ENCODE data around the gene ZC3H8.

ZC3H8 gene

GRCh38 chr2:112194482-112194881, 60.4 kb downstream of the ZC3H8 start:
- no peak for DNase-seq

GRCh38 chr2:112194028-112194427, 60.8 kb downstream of the ZC3H8 start:
- DNase-seq = no peak

- no peak for DNase-seq
Measured at GRCh38 chr2:112189001-112189556, 65.8 kb downstream of the ZC3H8 start.

GRCh38 chr2:112187805-112188596, 66.8 kb downstream of the ZC3H8 start:
- no peak for DNase-seq

- no peak for DNase-seq
Measured at GRCh38 chr2:112187046-112187715, 67.7 kb downstream of the ZC3H8 start.

GRCh38 chr2:112185131-112185530, 69.7 kb downstream of the ZC3H8 start:
- DNase-seq = no peak

GRCh38 chr2:112184121-112184520, 70.7 kb downstream of the ZC3H8 start:
- no peak for DNase-seq

- DNase-seq = no peak
Measured at GRCh38 chr2:112183327-112184025, 71.4 kb downstream of the ZC3H8 start.

- DNase-seq = no peak
Measured at GRCh38 chr2:112182581-112183034, 72.2 kb downstream of the ZC3H8 start.

- no peak for DNase-seq
Measured at GRCh38 chr2:112181571-112182290, 73.1 kb downstream of the ZC3H8 start.

GRCh38 chr2:112175958-112176573, 78.8 kb downstream of the ZC3H8 start:
- no peak for DNase-seq

- DNase-seq = no peak
Measured at GRCh38 chr2:112175333-112175732, 79.5 kb downstream of the ZC3H8 start.

GRCh38 chr2:112174383-112174782, 80.5 kb downstream of the ZC3H8 start:
- DNase-seq = no peak

GRCh38 chr2:112173646-112174319, 81.1 kb downstream of the ZC3H8 start:
- DNase-seq = no peak

- DNase-seq = no peak
Measured at GRCh38 chr2:112170495-112170894, 84.3 kb downstream of the ZC3H8 start.

- no peak for DNase-seq
Measured at GRCh38 chr2:112168422-112169124, 86.3 kb downstream of the ZC3H8 start.

GRCh38 chr2:112166806-112167499, 87.9 kb downstream of the ZC3H8 start:
- no peak for DNase-seq

GRCh38 chr2:112165296-112165695, 89.5 kb downstream of the ZC3H8 start:
- DNase-seq = no peak

GRCh38 chr2:112164876-112165275, 90.0 kb downstream of the ZC3H8 start:
- no peak for DNase-seq

GRCh38 chr2:112163541-112163981, 91.3 kb downstream of the ZC3H8 start:
- DNase-seq = no peak

Data from NCI-H82 (cell line).